HepG2 (cell line): ENCODE measurements around the gene MAST1. TPM values are rescaled to one million over a fixed set of nuclear protein-coding genes. Genes with fewer than 3 reads are reported as not detected.

Experiments used
- BATF2 ChIP-seq: sonication (generic); formaldehyde crosslinking; IDR thresholded peaks from 2 replicates; pipeline ENCODE4 v1.8.0; 2022; ENCODE audit warnings: mild to moderate bottlenecking, missing genetic modification reagents, moderate library complexity
- CEBPG ChIP-seq: IDR thresholded peaks from 2 replicates; pipeline ENCODE4 v1.6.1; 2016
- DPF2 ChIP-seq: sonication (generic); formaldehyde crosslinking; IDR thresholded peaks from 2 replicates; pipeline ENCODE4 v1.4.0; 2020; ENCODE audit warnings: mild to moderate bottlenecking, low read depth, missing genetic modification reagents, borderline replicate concordance
- ERF ChIP-seq: IDR thresholded peaks from 2 replicates; pipeline ENCODE4 v1.6.1; 2018; ENCODE audit warnings: missing biosample characterization, missing genetic modification reagents
- ETV5 ChIP-seq: IDR thresholded peaks from 2 replicates; pipeline ENCODE4 v1.6.1; 2018; ENCODE audit warnings: missing biosample characterization, missing genetic modification reagents, inconsistent platforms, borderline replicate concordance
- FOXA3 ChIP-seq: IDR thresholded peaks from 2 replicates; pipeline ENCODE4 v1.6.1; 2016; ENCODE audit warnings: missing genetic modification reagents, missing compliant biosample characterization
- GZF1 ChIP-seq: sonication (generic); formaldehyde crosslinking; IDR thresholded peaks from 2 replicates; pipeline ENCODE4 v1.5.1; 2020; ENCODE audit warnings: mild to moderate bottlenecking, missing genetic modification reagents
- HNRNPK ChIP-seq: fragments of 200-400 bp; formaldehyde crosslinking; IDR thresholded peaks from 2 replicates; pipeline ENCODE4 v1.6.1; 2018; ENCODE audit warnings: low read length, low read depth, moderate library complexity, mild to moderate bottlenecking; ENCODE audit not compliant: poor library complexity, severe bottlenecking
- MXD3 ChIP-seq: IDR thresholded peaks from 2 replicates; pipeline ENCODE4 v1.6.1; 2016; ENCODE audit warnings: mild to moderate bottlenecking, missing biosample characterization, missing genetic modification reagents
- SAFB2 ChIP-seq: sonication (generic); formaldehyde crosslinking; IDR thresholded peaks from 2 replicates; pipeline ENCODE4 v1.5.1; 2020; ENCODE audit warnings: missing genetic modification reagents, low read depth, mild to moderate bottlenecking, borderline replicate concordance
- ZFP62 ChIP-seq: sonication (generic); formaldehyde crosslinking; IDR thresholded peaks from 2 replicates; pipeline ENCODE4 v1.4.0; 2020; ENCODE audit warnings: missing genetic modification reagents
- ZNF343 ChIP-seq: sonication (generic); formaldehyde crosslinking; IDR thresholded peaks from 2 replicates; pipeline ENCODE4 v1.4.0; 2020; ENCODE audit warnings: mild to moderate bottlenecking, missing genetic modification reagents
- ZNF501 ChIP-seq: sonication (generic); formaldehyde crosslinking; IDR thresholded peaks from 2 replicates; pipeline ENCODE4 v1.5.1; 2020; ENCODE audit warnings: mild to moderate bottlenecking, moderate library complexity, missing genetic modification reagents
- ZNF563 ChIP-seq: sonication (generic); formaldehyde crosslinking; IDR thresholded peaks from 2 replicates; pipeline ENCODE4 v1.8.0; 2022; ENCODE audit warnings: mild to moderate bottlenecking, moderate library complexity, missing genetic modification reagents
- ZNF749 ChIP-seq: sonication (generic); formaldehyde crosslinking; IDR thresholded peaks from 2 replicates; pipeline ENCODE4 v1.8.0; 2022; ENCODE audit warnings: mild to moderate bottlenecking, missing genetic modification reagents, moderate library complexity, borderline replicate concordance
- polyA plus RNA-seq, 8 experiments: library from polyadenylated mRNA; depleted of rRNA in 3 of 8; stranded (reverse) in 7 of 8; unstranded in 1 of 8; fragments of >200 nt; fragmentation: Illumina TruSeq in 4 of 8; extraction: Trizol in 4 of 8; gene quantifications; 2 replicates each; pipeline versions ENCODE4 v1.2.1 to v1.2.3, GENCODE V29; 2011 to 2016; ENCODE audit warnings: low read depth in 4 of 8, missing spikeins in 1 of 8, mixed read lengths in 1 of 8; ENCODE audit not compliant: insufficient read depth in 1 of 8
- total RNA-seq, 5 experiments: library from RNA; depleted of rRNA; stranded (reverse); fragments of >200 nt; fragmentation: Illumina TruSeq; extraction: Trizol; gene quantifications; 2 replicates each; pipeline ENCODE4 v1.2.3, GENCODE V29; 2016; ENCODE audit warnings: low read depth in 1 of 5
- TF ChIP-seq, protein P1 (sequence below): sonication (generic); formaldehyde crosslinking; IDR thresholded peaks from 2 replicates; pipeline ENCODE4 v1.4.0; 2020; ENCODE audit warnings: missing genetic modification reagents
- TF ChIP-seq, protein P2 (sequence below): sonication (generic); formaldehyde crosslinking; IDR thresholded peaks from 2 replicates; pipeline ENCODE4 v1.4.0; 2020; ENCODE audit warnings: mild to moderate bottlenecking, missing genetic modification reagents, borderline replicate concordance
- TF ChIP-seq, protein P3 (sequence below), 2 experiments: fragments of 450-650 bp in 1 of 2; sonication (generic) in 1 of 2; formaldehyde crosslinking; IDR thresholded peaks; 2 replicates each; pipeline versions ENCODE4 v1.5.0 to v1.8.0; 2020 to 2022; ENCODE audit warnings: mild to moderate bottlenecking in 1 of 2, missing genetic modification reagents in 1 of 2

The MAST1 gene
- total and polyA plus RNA-seq, 2 of the 13 experiments (the other 11 are each of a cell fraction or from before 2014, with no cell fraction given), result 0.73 to 4.7 TPM

DNA sequence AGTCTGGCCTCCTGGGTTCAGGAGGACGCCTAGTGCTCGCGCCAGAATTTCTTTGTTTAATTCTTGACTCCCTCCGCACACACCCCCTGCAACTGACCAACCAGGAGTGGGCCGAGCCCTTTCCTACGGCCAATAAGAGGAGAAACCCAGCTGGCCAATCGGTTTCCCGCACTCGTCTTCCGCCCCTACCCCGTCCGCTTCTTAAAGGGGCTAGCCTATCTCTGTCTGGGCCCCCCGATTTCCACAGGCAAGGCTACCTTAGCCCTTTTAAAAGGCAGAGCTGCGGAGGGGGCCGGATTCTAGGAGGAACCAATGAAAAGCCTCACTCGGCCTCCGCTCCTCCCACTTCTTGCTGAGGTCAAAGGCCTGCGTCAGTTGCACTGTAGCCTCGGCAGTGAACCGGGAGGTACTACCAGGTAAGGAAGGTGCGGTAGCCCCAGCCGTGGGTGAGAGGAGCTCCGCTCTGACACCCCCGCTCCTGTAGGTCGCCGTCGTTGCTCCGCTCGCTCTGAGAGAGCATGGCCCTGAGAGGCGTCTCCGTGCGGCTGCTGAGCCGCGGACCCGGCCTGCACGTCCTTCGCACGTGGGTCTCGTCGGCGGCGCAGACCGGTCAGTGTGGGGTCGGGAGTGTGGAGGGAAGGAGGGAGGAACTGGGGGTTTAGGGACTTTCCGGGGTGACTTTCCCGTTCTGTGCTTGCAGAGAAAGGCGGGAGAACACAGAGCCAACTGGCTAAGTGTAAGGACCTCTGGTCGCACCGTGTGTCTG lies 52.7 kb downstream of the MAST1 start, which contains the start of gene GCDH (continued):
- TF ChIP-seq, protein P1, sequence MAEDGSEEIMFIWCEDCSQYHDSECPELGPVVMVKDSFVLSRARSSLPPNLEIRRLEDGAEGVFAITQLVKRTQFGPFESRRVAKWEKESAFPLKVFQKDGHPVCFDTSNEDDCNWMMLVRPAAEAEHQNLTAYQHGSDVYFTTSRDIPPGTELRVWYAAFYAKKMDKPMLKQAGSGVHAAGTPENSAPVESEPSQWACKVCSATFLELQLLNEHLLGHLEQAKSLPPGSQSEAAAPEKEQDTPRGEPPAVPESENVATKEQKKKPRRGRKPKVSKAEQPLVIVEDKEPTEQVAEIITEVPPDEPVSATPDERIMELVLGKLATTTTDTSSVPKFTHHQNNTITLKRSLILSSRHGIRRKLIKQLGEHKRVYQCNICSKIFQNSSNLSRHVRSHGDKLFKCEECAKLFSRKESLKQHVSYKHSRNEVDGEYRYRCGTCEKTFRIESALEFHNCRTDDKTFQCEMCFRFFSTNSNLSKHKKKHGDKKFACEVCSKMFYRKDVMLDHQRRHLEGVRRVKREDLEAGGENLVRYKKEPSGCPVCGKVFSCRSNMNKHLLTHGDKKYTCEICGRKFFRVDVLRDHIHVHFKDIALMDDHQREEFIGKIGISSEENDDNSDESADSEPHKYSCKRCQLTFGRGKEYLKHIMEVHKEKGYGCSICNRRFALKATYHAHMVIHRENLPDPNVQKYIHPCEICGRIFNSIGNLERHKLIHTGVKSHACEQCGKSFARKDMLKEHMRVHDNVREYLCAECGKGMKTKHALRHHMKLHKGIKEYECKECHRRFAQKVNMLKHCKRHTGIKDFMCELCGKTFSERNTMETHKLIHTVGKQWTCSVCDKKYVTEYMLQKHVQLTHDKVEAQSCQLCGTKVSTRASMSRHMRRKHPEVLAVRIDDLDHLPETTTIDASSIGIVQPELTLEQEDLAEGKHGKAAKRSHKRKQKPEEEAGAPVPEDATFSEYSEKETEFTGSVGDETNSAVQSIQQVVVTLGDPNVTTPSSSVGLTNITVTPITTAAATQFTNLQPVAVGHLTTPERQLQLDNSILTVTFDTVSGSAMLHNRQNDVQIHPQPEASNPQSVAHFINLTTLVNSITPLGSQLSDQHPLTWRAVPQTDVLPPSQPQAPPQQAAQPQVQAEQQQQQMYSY (CRISPR knock-in tag), result no peak
- TF ChIP-seq, protein P2, sequence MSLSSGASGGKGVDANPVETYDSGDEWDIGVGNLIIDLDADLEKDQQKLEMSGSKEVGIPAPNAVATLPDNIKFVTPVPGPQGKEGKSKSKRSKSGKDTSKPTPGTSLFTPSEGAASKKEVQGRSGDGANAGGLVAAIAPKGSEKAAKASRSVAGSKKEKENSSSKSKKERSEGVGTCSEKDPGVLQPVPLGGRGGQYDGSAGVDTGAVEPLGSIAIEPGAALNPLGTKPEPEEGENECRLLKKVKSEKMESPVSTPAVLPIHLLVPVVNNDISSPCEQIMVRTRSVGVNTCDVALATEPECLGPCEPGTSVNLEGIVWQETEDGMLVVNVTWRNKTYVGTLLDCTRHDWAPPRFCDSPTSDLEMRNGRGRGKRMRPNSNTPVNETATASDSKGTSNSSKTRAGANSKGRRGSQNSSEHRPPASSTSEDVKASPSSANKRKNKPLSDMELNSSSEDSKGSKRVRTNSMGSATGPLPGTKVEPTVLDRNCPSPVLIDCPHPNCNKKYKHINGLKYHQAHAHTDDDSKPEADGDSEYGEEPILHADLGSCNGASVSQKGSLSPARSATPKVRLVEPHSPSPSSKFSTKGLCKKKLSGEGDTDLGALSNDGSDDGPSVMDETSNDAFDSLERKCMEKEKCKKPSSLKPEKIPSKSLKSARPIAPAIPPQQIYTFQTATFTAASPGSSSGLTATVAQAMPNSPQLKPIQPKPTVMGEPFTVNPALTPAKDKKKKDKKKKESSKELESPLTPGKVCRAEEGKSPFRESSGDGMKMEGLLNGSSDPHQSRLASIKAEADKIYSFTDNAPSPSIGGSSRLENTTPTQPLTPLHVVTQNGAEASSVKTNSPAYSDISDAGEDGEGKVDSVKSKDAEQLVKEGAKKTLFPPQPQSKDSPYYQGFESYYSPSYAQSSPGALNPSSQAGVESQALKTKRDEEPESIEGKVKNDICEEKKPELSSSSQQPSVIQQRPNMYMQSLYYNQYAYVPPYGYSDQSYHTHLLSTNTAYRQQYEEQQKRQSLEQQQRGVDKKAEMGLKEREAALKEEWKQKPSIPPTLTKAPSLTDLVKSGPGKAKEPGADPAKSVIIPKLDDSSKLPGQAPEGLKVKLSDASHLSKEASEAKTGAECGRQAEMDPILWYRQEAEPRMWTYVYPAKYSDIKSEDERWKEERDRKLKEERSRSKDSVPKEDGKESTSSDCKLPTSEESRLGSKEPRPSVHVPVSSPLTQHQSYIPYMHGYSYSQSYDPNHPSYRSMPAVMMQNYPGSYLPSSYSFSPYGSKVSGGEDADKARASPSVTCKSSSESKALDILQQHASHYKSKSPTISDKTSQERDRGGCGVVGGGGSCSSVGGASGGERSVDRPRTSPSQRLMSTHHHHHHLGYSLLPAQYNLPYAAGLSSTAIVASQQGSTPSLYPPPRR, result 0 out of 2 replicates have a peak, but pooled peaks have one; percentile 25
- TF ChIP-seq, protein P3, sequence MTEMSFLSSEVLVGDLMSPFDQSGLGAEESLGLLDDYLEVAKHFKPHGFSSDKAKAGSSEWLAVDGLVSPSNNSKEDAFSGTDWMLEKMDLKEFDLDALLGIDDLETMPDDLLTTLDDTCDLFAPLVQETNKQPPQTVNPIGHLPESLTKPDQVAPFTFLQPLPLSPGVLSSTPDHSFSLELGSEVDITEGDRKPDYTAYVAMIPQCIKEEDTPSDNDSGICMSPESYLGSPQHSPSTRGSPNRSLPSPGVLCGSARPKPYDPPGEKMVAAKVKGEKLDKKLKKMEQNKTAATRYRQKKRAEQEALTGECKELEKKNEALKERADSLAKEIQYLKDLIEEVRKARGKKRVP (CRISPR knock-in tag; IDR thresholded peaks at IDR 0.05), result no peak
- TF ChIP-seq FOXA3, result 0 out of 2 replicates have a peak, but pooled peaks have one; percentile 9
- TF ChIP-seq MXD3, result peak; percentile 90
- peak; percentile 36; the same call in 1 of the 2 replicates for TF ChIP-seq CEBPG
- 0 out of 2 replicates have a peak, but pooled peaks have one; percentile 47 for TF ChIP-seq ZNF343 (CRISPR knock-in tag)
- 0 out of 2 replicates have a peak, but pooled peaks have one; percentile 29 for TF ChIP-seq ERF (CRISPR knock-in tag)
- no peak for TF ChIP-seq ETV5 (CRISPR knock-in tag)
- TF ChIP-seq HNRNPK, result peak; percentile 92
- TF ChIP-seq DPF2, result no peak
- no peak for TF ChIP-seq ZNF563 (CRISPR knock-in tag)
- no peak for TF ChIP-seq GZF1
- TF ChIP-seq ZNF501, result peak; percentile 83
- peak; percentile 20; the same call in 1 of the 2 replicates for TF ChIP-seq ZNF749 (CRISPR knock-in tag)
- TF ChIP-seq SAFB2, result 0 out of 2 replicates have a peak, but pooled peaks have one; percentile 59
- TF ChIP-seq BATF2 (CRISPR knock-in tag), result no peak
- TF ChIP-seq ZFP62 (CRISPR knock-in tag), result no peak
